Activated CD4-positive, alpha-beta T cell treated with anti-CD3 and anti-CD28 coated beads for 48 hours (primary cell): ENCODE results near the gene CLDN6.

Experiments
- DNase-seq: peaks from one replicate; pipeline ENCODE4 v3.0.0-alpha.2; 2020

The CLDN6 gene

GRCh38 chr16:3026609-3027488 is 8.9 kb upstream of the CLDN6 start:
- no peak for DNase-seq

- DNase-seq: no peak
These were observed 8.0 kb upstream of the CLDN6 start for GRCh38 chr16:3026003-3026378.

- no peak for DNase-seq
These were observed 7.3 kb upstream of the CLDN6 start for GRCh38 chr16:3025032-3026002.

GRCh38 chr16:3023669-3024478 is 5.9 kb upstream of the CLDN6 start, which contains the start of the genes HCFC1R1 and THOC6:
Gene HCFC1R1, minus strand, starts transcription at chr16:3023942. Its CDS starts 1 bp downstream, at chr16:3023941.
Gene THOC6, plus strand, starts transcription at chr16:3024035. Its CDS starts 292 bp downstream, at chr16:3024327.
- DNase-seq: peak; percentile 98

- no peak for DNase-seq
These were observed 5.4 kb upstream of the CLDN6 start for GRCh38 chr16:3023415-3023668.

- DNase-seq: peak; percentile 56
These were observed 4.9 kb upstream of the CLDN6 start for GRCh38 chr16:3022684-3023414.

- peak; percentile 95 for DNase-seq
These were observed 4.3 kb upstream of the CLDN6 start for GRCh38 chr16:3022208-3022683.

- DNase-seq: peak; percentile 96
These were observed 3.6 kb upstream of the CLDN6 start for GRCh38 chr16:3021449-3022207.

- peak; percentile 61 for DNase-seq
These were observed 2.8 kb upstream of the CLDN6 start for GRCh38 chr16:3020604-3021448.

GRCh38 chr16:3020247-3020603 is 2.2 kb upstream of the CLDN6 start, which contains the start of gene TNFRSF12A:
Gene TNFRSF12A, plus strand, starts transcription at chr16:3020368. Its CDS starts 30 bp downstream, at chr16:3020398.
- peak; percentile 77 for DNase-seq

GRCh38 chr16:3019594-3020246 is 1.7 kb upstream of the CLDN6 start:
- peak; percentile 21 for DNase-seq

GRCh38 chr16:3017344-3017743 is 639 bp downstream of the CLDN6 start:
- DNase-seq: no peak

- DNase-seq: no peak
These were observed 2.0 kb downstream of the CLDN6 start for GRCh38 chr16:3015865-3016521.

- no peak for DNase-seq
These were observed 3.0 kb downstream of the CLDN6 start for GRCh38 chr16:3014971-3015370.

- no peak for DNase-seq
These were observed 3.8 kb downstream of the CLDN6 start for GRCh38 chr16:3013998-3014690.

GRCh38 chr16:3013491-3013951 is 4.5 kb downstream of the CLDN6 start:
- no peak for DNase-seq

- DNase-seq: peak; percentile 22
These were observed 5.1 kb downstream of the CLDN6 start, which contains the start of gene CLDN9 for GRCh38 chr16:3012828-3013420. Gene CLDN9, plus strand, starts transcription at chr16:3012923. Its CDS starts 440 bp downstream, at chr16:3013363.

- DNase-seq: no peak
These were observed 5.7 kb downstream of the CLDN6 start for GRCh38 chr16:3012246-3012645.
